CD4-positive, alpha-beta T cell (primary cell): Measurements from ENCODE around the gene DPY19L2. TPM values are rescaled to one million over a fixed set of nuclear protein-coding genes. Genes with fewer than 3 reads are reported as not detected.
A peak's percentile ranks its signal among the peaks of the same experiment; 100 is the strongest.
"Not testable (repeated sequence)": the region's sequence is repeated elsewhere in the genome, so short reads cannot be mapped to it uniquely, and the experiment has no call there.

Experiments
- ATAC-seq: fragments of 200-7000 bp; cut with Tn5 transposase; one replicate; pipeline ENCODE4 v1.10.0; 2022; ENCODE audit warnings: mild to moderate bottlenecking; ENCODE audit not compliant: poor library complexity
- CTCF ChIA-PET: fragments of 350-600 bp; sonication (Branson Sonifier 250); formaldehyde crosslinking; loops from one replicate; lab custom pipeline; 2021; ENCODE audit warnings: antibody characterized with exemption, inconsistent platforms; lab: Charles Lee
- POLR2A ChIA-PET: fragments of 350-600 bp; sonication (Branson Sonifier 250); formaldehyde crosslinking; loops from one replicate; lab custom pipeline; 2021; ENCODE audit warnings: antibody characterized with exemption, inconsistent platforms; lab: Charles Lee
- DNase-seq, 14 experiments: peaks; one replicate each; pipeline ENCODE4 v3.0.0-alpha.2; 2013 to 2020; ENCODE audit warnings: mixed read lengths in 2 of 14
- H3K27ac ChIP-seq, 2 donors: one replicate each; pipeline versions ENCODE4 v1.5.1 to v1.7.0; 2013; ENCODE audit warnings: low read length in 2 of 2, low read depth in 1 of 2, mild to moderate bottlenecking in 1 of 2
- H3K27me3 ChIP-seq, 2 experiments: 1 replicate in 1 of 2; 2 replicates in 1 of 2; pipeline versions ENCODE4 v1.6.1 to v1.7.0; 2013; ENCODE audit warnings: low read length in 2 of 2, control low read depth in 1 of 2, mild to moderate bottlenecking in 1 of 2, moderate library complexity in 1 of 2; ENCODE audit not compliant: insufficient read depth in 2 of 2, control insufficient read depth in 1 of 2
- H3K36me3 ChIP-seq: one replicate; pipeline ENCODE4 v1.6.1; 2013; ENCODE audit warnings: low read length, control low read depth; ENCODE audit not compliant: insufficient read depth
- H3K4me1 ChIP-seq: one replicate; pipeline ENCODE4 v1.6.1; 2013; ENCODE audit warnings: low read length, control low read depth; ENCODE audit not compliant: insufficient read depth
- H3K4me3 ChIP-seq: one replicate; pipeline ENCODE4 v1.5.1; 2013; ENCODE audit warnings: mild to moderate bottlenecking, low read length, moderate library complexity
- H3K9me3 ChIP-seq, 2 experiments: 1 replicate in 1 of 2; 2 replicates in 1 of 2; pipeline versions ENCODE4 v1.6.1 to v1.7.0; 2013; ENCODE audit warnings: low read length in 2 of 2, mild to moderate bottlenecking in 2 of 2, control low read depth in 1 of 2, moderate library complexity in 1 of 2; ENCODE audit not compliant: control insufficient read depth in 1 of 2, insufficient read depth in 1 of 2
- H3K27ac Mint-ChIP-seq: one replicate; pipeline ENCODE4 v1.8.0; 2020; ENCODE audit warnings: mixed read lengths
- H3K27me3 Mint-ChIP-seq: one replicate; pipeline ENCODE4 v1.8.0; 2021; ENCODE audit warnings: mixed read lengths
- H3K36me3 Mint-ChIP-seq: one replicate; pipeline ENCODE4 v1.8.0; 2021; ENCODE audit warnings: low read depth, mixed read lengths
- H3K4me1 Mint-ChIP-seq: one replicate; pipeline ENCODE4 v1.8.0; 2021; ENCODE audit warnings: low read depth, mixed read lengths
- H3K4me3 Mint-ChIP-seq: one replicate; pipeline ENCODE4 v1.8.0; 2020; ENCODE audit warnings: mild to moderate bottlenecking, mixed read lengths
- H3K9me3 Mint-ChIP-seq: one replicate; pipeline ENCODE4 v1.8.0; 2020; ENCODE audit warnings: mixed read lengths
- CTCF ChIP-seq: fragments of 200-600 bp; IDR thresholded peaks from one replicate; pipeline ENCODE4 v1.8.0; 2022; ENCODE audit warnings: antibody characterized with exemption, mild to moderate bottlenecking
- intact Hi-C, 2 experiments: fragments of 100-400 bp; cut with DNase I in 1 of 2; cut with micrococcal nuclease in 1 of 2; formaldehyde crosslinking; loops; one replicate each; pipeline versions ENCODE4 v1.15.1 to v1.9.0; 2023 to 2025; cut with DNase I, micrococcal nuclease
- total RNA-seq, 174 experiments: library from RNA in 2 of 174; stranded (reverse) in 2 of 174; gene quantifications; one replicate each; pipeline ENCODE4 v1.2.3 and lab custom pipeline; 2021 to 2026

DPY19L2 gene
- total RNA-seq, 2 experiments from 2014 or later: not detected

DNA sequence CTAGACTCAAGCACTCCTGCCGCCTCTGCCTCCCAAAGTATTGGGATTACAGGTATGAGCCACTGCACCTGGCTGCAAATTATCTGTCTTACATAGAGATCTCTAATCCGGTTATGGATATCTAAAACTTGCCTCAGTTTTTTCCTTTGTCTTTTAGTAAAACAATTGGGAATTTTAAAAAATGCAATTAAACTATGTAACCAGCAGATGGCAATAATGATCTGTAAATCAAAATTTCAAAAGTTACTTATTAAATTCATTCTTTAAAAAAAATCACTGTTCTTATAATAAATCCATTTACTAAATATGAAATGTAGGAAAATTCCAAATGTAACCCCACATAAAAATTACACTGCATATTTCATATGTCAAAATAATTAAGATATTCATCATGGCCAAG is 4.3 kb upstream of the DPY19L2 start:
- H3K9me3 ChIP-seq, H3K4me3 Mint-ChIP-seq, ATAC-seq, H3K36me3 ChIP-seq, H3K27me3 ChIP-seq, H3K27ac ChIP-seq, H3K27ac Mint-ChIP-seq, H3K36me3 Mint-ChIP-seq, CTCF ChIA-PET, H3K4me3 ChIP-seq, H3K9me3 Mint-ChIP-seq, POLR2A ChIA-PET, H3K4me1 Mint-ChIP-seq: not testable (repeated sequence)
- intact Hi-C loops: loop anchor here (2.0 to 5.0 kb wide), 2 partner anchors 128 to 130 kb away; no protein-coding TSS in a partner anchor
- DNase-seq: peak in 1 of 14 experiments; percentile 13
- TF ChIP-seq CTCF: peak; percentile 23
- peaks cover 28% of the 10 kb centered on the region for H3K27me3 Mint-ChIP-seq
- H3K4me1 ChIP-seq: peaks cover 11% of the 10 kb centered on the region

GRCh38 chr12:63669936-63670335 is 1.6 kb upstream of the DPY19L2 start:
- H3K4me3 Mint-ChIP-seq, H3K27me3 ChIP-seq, H3K9me3 ChIP-seq, H3K27ac ChIP-seq, H3K4me1 Mint-ChIP-seq, CTCF ChIA-PET, H3K27ac Mint-ChIP-seq, H3K36me3 Mint-ChIP-seq, H3K4me3 ChIP-seq, DNase-seq, H3K9me3 Mint-ChIP-seq, POLR2A ChIA-PET, ATAC-seq, H3K36me3 ChIP-seq: not testable (repeated sequence)
- peaks cover 38% of the 10 kb centered on the region for H3K27me3 Mint-ChIP-seq
- intact Hi-C loops: loop anchor here (5.0 kb wide), 2 partner anchors 132 to 587 kb away; no protein-coding TSS in a partner anchor
- peaks cover 11% of the 10 kb centered on the region for H3K4me1 ChIP-seq

DNA sequence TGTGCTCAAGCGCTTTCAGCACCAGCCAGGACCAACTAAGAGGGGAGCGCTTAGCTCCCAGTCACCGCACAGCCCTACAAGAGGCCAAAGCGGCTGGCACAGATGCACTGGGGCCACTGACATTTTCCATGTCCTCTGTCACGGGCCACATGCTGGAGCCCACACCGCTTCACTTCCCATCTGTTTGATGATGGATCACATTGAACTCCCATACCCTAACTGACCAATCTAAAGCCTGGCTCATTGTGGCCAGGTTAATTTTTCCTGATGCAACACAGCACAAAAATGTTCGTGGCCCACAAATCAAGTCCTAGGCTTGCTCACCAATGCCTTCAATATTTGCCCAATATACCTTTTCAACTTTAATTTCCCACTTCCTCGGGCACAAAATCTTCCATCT is 1.1 kb upstream of the DPY19L2 start:
- H3K4me3 Mint-ChIP-seq, H3K9me3 ChIP-seq, H3K9me3 Mint-ChIP-seq, CTCF ChIA-PET, H3K36me3 ChIP-seq, ATAC-seq, DNase-seq, H3K27ac ChIP-seq, H3K36me3 Mint-ChIP-seq, H3K27ac Mint-ChIP-seq, POLR2A ChIA-PET, H3K4me1 Mint-ChIP-seq, H3K27me3 ChIP-seq: not testable (repeated sequence)
- intact Hi-C loops: loop anchor here in 1 of 2 experiments (5.0 kb wide), 1 partner anchor 588 kb away; no protein-coding TSS in a partner anchor
- Histone ChIP-seq H3K4me3 (peak overlapping the region; percentile 59), H3K4me1 (peaks cover 11% of the 10 kb centered on the region)
- peaks cover 38% of the 10 kb centered on the region for H3K27me3 Mint-ChIP-seq

DNA sequence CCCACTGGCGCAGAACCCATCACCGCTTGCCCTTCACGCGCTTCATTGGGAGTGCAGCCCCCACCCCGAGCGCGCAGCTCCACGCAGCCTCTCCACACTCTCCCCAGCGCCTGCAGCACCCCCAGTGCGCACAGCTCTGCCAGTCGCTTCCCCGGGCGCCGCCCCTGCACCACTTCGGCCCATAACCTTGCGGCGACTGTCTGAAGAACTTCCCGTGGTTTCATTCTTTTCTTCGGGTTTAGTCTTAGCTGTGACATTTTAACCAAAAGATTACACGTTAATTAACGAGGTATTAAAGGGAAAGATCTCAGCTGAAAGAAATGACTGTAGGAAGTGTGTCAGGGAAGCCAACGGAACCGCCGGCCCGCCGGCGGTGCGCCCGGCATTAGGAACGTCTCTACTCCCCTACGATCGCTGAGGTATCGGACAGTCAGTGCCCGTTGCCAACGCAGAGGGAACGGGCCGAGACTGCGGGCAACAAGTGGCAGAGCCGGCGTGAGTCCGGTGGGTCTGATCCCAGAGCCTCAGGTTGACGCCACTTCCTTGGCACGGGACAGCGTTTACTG is 590 bp upstream of the DPY19L2 start:
- intact Hi-C loops: loop anchor here in 1 of 2 experiments (5.0 kb wide), 1 partner anchor 588 kb away; no protein-coding TSS in a partner anchor
- Mint-ChIP-seq H3K27me3 (peaks cover 38% of the 10 kb centered on the region), H3K4me3 (peak overlapping the region; percentile 51)
- H3K27ac Mint-ChIP-seq, H3K27ac ChIP-seq, POLR2A ChIA-PET, H3K36me3 Mint-ChIP-seq, H3K27me3 ChIP-seq, CTCF ChIA-PET, H3K36me3 ChIP-seq, H3K4me1 Mint-ChIP-seq, H3K9me3 ChIP-seq, H3K9me3 Mint-ChIP-seq, ATAC-seq: not testable (repeated sequence)
- DNase-seq: peak in 4 of 14 experiments; percentile 8 to 36 (median 17)
- H3K4me3 ChIP-seq: peak overlapping the region; percentile 59
- peaks cover 11% of the 10 kb centered on the region for H3K4me1 ChIP-seq

- CTCF ChIA-PET, intact Hi-C loops, H3K4me3 ChIP-seq, H3K4me1 ChIP-seq, H3K4me3 Mint-ChIP-seq, ATAC-seq, H3K4me1 Mint-ChIP-seq, H3K9me3 ChIP-seq, DNase-seq, H3K36me3 Mint-ChIP-seq, H3K9me3 Mint-ChIP-seq, H3K27ac Mint-ChIP-seq, H3K36me3 ChIP-seq, H3K27me3 ChIP-seq, H3K27ac ChIP-seq, POLR2A ChIA-PET: not testable (repeated sequence)
- peaks cover 23% of the 10 kb centered on the region for H3K27me3 Mint-ChIP-seq
Observed at GRCh38 chr12:63663005-63663404, 5.3 kb downstream of the DPY19L2 start.

- H3K27me3 Mint-ChIP-seq, H3K27ac ChIP-seq, H3K4me1 Mint-ChIP-seq, H3K9me3 Mint-ChIP-seq, H3K27me3 ChIP-seq, CTCF ChIA-PET, H3K4me3 Mint-ChIP-seq, H3K27ac Mint-ChIP-seq, H3K4me3 ChIP-seq, H3K36me3 ChIP-seq, intact Hi-C loops, H3K4me1 ChIP-seq, DNase-seq, ATAC-seq, H3K9me3 ChIP-seq, H3K36me3 Mint-ChIP-seq, POLR2A ChIA-PET: not testable (repeated sequence)
Observed at GRCh38 chr12:63658501-63658900, 9.8 kb downstream of the DPY19L2 start.
